ENCODE results near the gene CEACAM1.
"Not testable (repeated sequence)": the region's sequence is repeated elsewhere in the genome, so short reads cannot be mapped to it uniquely, and the experiment has no call there.

The CEACAM1 gene

DNA sequence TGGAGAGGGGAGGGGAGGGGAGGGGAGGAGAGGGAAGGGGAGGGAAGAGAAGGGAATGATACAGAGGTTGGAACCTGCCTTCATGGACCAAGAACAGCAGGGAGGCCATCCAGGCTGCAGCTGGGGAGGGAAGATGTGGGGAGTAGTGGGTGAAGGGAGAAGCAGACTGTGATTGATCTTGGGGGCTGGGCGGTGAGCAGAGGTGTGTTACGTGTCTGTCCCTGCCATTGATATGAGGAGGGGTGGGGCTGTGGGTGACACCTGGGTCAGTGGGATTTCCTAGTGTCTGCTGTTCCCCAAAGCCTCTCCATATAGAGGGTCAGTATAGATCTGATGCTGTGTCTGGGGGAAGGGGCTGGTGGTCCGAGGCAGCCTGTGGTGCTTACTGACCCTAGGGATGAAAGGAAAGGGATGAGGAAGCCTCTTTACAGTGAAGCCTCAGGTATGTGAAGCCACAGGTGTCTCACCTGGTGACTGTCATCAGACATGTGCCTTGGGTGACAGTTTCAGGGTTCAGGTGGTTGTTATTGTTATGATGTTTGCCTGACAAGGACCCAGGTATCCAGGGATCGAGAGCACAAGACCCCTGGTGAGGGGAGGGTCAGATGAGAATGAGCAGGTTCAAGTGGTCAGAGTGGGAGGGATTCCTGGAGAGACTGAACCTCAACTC is 18.7 kb upstream of the CEACAM1 start:
- no peak for DNase-seq (ENCODE audit: low read depth)
- no peak overlapping the region for H3K4me3 ChIP-seq (ENCODE audit: low read depth, low read length)
- TF ChIP-seq POLR2A (IDR thresholded peaks at IDR 0.05; ENCODE audit: extremely low read depth, insufficient read length) (no peak), MYC (IDR thresholded peaks at IDR 0.05; ENCODE audit: low read depth, low read length) (no peak)
- TF ChIP-seq, protein P1, sequence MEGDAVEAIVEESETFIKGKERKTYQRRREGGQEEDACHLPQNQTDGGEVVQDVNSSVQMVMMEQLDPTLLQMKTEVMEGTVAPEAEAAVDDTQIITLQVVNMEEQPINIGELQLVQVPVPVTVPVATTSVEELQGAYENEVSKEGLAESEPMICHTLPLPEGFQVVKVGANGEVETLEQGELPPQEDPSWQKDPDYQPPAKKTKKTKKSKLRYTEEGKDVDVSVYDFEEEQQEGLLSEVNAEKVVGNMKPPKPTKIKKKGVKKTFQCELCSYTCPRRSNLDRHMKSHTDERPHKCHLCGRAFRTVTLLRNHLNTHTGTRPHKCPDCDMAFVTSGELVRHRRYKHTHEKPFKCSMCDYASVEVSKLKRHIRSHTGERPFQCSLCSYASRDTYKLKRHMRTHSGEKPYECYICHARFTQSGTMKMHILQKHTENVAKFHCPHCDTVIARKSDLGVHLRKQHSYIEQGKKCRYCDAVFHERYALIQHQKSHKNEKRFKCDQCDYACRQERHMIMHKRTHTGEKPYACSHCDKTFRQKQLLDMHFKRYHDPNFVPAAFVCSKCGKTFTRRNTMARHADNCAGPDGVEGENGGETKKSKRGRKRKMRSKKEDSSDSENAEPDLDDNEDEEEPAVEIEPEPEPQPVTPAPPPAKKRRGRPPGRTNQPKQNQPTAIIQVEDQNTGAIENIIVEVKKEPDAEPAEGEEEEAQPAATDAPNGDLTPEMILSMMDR (IDR thresholded peaks at IDR 0.05; ENCODE audit: low read depth, low read length) = no peak
- TF ChIP-seq, protein P2, sequence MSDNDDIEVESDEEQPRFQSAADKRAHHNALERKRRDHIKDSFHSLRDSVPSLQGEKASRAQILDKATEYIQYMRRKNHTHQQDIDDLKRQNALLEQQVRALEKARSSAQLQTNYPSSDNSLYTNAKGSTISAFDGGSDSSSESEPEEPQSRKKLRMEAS (IDR thresholded peaks at IDR 0.05; ENCODE audit: low read depth, low read length) = no peak

DNA sequence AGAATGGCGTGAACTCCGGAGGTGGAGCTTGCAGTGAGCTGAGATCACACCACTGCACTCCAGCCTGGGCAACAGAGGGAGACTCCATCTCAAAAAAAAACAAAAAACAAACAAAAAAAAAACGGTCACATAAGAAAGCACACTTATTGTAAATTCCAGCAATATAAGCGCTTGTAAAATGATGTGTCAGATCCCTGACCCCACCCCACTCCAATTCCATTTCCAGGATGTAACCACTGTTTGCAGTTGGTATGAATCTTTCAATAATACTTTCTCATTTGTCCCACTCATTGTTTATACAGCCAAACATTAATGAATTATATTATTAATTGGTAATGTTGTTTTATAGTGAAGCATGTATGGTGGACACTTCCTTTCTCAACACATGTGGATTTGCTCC is 15.9 kb upstream of the CEACAM1 start:
- DNase-seq (ENCODE audit: low read depth) = no peak
- TF ChIP-seq, protein P2 (IDR thresholded peaks at IDR 0.05; ENCODE audit: low read depth, low read length) = no peak
- TF ChIP-seq, protein P1 (IDR thresholded peaks at IDR 0.05; ENCODE audit: low read depth, low read length) = no peak
- no peak for TF ChIP-seq POLR2A (IDR thresholded peaks at IDR 0.05; ENCODE audit: extremely low read depth, insufficient read length)
- TF ChIP-seq MYC (IDR thresholded peaks at IDR 0.05; ENCODE audit: low read depth, low read length) = no peak
- no peak overlapping the region for H3K4me3 ChIP-seq (ENCODE audit: low read depth, low read length)

DNA sequence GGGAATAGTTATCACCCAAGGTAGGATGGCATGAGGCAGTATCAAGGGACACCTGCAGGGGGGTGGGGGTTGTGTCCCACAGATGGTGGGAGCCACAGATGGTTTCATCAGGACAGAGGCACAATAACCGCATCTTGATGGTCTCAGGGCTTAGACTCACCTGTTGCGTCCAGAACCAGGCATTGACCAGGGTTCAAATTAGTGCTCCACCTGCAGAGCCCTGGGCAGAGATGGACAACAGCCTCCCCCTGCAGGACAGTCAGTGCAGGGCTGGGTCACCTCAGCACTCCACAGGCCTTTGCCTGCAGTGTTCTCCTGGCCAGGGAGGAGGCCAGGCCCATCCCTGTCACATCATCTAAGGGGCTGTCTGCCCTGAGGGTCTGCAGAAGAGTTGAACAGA is 14.5 kb upstream of the CEACAM1 start:
- no peak overlapping the region for H3K4me3 ChIP-seq (ENCODE audit: low read depth, low read length)
- TF ChIP-seq, protein P1 (IDR thresholded peaks at IDR 0.05; ENCODE audit: low read depth, low read length) = no peak
- no peak for TF ChIP-seq MYC (IDR thresholded peaks at IDR 0.05; ENCODE audit: low read depth, low read length)
- TF ChIP-seq POLR2A (IDR thresholded peaks at IDR 0.05; ENCODE audit: extremely low read depth, insufficient read length) = no peak
- TF ChIP-seq, protein P2 (IDR thresholded peaks at IDR 0.05; ENCODE audit: low read depth, low read length) = no peak
- DNase-seq (ENCODE audit: low read depth) = no peak

DNA sequence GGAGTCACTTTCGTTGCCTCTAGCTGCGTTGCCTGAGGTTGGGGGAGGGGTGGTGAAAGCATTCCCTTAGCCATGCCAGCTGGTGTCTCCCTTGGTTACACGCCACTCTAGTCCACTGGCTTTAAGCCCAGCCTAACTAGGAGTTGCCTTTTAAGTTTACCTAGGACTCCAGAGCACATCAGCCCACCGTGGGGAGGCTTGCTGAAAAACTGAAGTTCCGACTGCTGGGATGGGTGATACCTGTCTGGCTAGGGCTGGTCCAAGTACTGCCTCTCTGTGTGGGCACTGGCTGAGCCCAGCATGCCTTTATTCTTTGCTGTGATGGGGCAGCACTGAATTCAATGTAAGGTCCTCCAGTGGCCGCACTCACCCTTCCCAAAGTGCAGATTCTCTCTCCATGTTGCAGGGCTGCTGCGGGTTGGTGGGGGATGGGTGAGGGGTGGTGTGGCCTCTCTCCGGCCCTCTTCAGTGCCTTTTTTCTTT is 11.8 kb upstream of the CEACAM1 start:
- no peak overlapping the region for H3K4me3 ChIP-seq (ENCODE audit: low read depth, low read length)
- no peak for DNase-seq (ENCODE audit: low read depth)
- TF ChIP-seq, protein P1 (IDR thresholded peaks at IDR 0.05; ENCODE audit: low read depth, low read length) = no peak
- TF ChIP-seq MYC (IDR thresholded peaks at IDR 0.05; ENCODE audit: low read depth, low read length) = no peak
- TF ChIP-seq, protein P2 (IDR thresholded peaks at IDR 0.05; ENCODE audit: low read depth, low read length) = no peak
- no peak for TF ChIP-seq POLR2A (IDR thresholded peaks at IDR 0.05; ENCODE audit: extremely low read depth, insufficient read length)

DNA sequence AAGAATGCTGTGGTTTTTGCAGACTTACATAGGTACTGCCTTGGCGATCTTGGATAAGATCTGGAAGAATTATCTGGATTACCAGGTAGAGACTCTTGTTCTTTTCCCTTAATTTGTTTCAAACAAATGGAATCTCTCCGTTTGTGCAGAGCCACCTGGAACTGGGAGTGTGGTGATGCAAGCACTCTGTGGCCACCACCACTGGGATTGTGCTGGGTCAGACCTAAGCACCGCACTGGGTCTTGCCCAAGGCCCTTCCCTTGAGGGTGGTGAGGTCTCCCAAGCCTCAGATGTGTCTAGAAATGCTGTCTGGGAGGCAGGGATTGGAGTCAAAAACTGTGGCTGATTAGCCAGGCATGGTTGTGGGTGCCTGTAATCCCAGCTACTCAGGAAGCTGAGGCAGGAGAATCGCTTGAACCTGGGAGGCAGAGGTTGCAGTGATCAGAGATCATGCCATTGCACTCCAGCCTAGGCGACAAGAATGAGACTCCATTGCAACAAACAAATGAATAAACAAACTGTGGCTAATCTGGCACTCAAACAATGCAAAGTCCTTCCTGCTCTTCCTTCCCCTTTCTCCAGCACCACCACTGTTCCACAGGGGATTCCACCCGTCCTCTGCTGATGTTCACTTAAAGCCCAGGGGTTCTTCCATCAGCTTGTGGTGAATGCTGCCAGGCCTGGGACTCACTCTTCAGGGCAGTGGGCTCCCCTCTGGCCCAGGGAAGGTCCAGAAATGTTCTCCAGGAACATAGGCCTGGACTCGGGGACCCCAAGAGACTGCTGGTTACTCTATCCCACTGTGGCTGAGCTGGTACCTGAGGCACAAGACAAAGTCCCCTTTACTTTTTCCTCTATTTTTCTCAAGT is 10.8 kb upstream of the CEACAM1 start:
- no peak overlapping the region for H3K4me3 ChIP-seq (ENCODE audit: low read depth, low read length)
- no peak for DNase-seq (ENCODE audit: low read depth)
- TF ChIP-seq, protein P2 (IDR thresholded peaks at IDR 0.05; ENCODE audit: low read depth, low read length) = no peak
- TF ChIP-seq, protein P1 (IDR thresholded peaks at IDR 0.05; ENCODE audit: low read depth, low read length) = no peak
- TF ChIP-seq POLR2A (IDR thresholded peaks at IDR 0.05; ENCODE audit: extremely low read depth, insufficient read length) (no peak), MYC (IDR thresholded peaks at IDR 0.05; ENCODE audit: low read depth, low read length) (no peak)

DNA sequence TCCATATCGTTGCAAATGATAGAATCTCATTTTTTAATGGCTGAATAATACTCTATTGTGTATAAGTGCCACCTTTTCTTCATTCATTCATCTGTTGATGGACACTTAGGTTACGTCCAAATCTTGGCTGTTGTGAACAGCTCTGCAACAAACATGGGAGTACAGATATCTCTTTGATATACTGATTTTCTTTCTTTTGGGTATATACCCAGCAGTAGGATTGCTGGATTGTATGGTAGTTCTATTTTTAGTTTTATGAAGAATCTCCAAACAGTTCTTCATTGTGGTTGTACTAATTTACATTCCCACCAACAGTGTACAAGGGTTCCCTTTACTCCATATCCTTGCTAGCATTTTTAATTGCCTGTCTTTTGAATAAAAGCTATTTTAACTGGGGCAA is 7.0 kb upstream of the CEACAM1 start:
- H3K4me3 ChIP-seq (ENCODE audit: low read depth, low read length); DNase-seq (ENCODE audit: low read depth): not testable (repeated sequence)

All from NB4 (cell line).